IPS DF 19.7 (cell line): ENCODE data around the gene FARP1.
"Not testable (repeated sequence)": the region's sequence is repeated elsewhere in the genome, so short reads cannot be mapped to it uniquely, and the experiment has no call there.

Experiments used
- DNase-seq: peaks from one replicate; pipeline ENCODE4 v3.0.0-alpha.2; 2013; ENCODE audit warnings: low read depth, low spot score

The FARP1 gene

DNA sequence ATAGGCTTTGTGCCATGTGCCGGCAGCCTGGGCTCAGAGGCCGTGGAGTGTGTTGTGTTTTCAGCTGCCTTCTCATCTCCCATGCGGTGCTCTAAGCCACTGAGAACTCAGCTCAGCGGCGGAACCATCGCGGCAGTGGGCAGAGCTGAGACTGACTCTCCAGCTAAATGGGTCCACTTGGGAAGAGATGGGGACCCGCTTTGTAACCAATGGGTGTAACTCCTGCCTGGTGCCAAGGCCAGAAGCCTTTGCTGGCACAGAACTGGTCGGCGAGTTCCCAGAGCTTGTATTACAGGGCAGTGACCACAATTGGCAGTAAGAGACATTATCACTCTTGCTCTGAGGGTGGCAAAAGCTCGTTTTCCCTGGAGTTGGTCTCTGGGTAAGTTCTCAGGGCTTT, 251.0 kb downstream of the FARP1 start:
- no peak for DNase-seq

DNA sequence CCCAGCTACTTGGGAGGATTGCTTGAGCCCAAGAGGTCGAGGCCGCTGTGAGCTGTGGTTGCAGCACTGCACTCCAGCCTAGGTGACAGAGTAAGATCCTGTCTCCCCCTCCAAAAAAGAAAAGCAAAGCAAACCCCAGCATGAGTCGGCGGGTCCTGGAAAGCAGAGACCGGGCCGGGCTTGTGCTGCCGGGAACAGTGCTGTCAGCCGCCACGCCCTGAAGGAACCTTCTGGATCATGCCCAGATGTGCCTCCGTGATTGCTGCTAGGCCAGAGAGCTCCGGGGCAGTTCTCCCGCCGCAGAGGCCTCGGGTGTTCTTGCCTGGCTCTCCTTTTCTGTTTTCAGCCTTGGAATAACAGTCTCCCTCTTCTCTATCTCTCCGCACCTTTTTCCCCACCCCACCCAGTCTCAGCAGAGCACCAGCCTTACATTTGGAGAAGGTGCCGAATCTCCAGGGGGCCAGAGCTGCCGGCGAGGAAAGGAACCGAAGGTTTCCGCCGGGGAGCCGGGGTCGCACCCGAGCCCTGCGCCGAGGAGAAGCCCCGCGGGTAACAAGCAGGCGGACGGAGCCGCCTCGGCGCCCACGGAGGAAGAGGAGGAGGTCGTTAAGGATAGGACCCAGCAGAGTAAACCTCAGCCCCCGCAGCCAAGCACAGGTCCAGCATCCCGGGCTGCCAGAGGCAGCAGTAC, 252.1 kb downstream of the FARP1 start:
- no peak for DNase-seq

DNA sequence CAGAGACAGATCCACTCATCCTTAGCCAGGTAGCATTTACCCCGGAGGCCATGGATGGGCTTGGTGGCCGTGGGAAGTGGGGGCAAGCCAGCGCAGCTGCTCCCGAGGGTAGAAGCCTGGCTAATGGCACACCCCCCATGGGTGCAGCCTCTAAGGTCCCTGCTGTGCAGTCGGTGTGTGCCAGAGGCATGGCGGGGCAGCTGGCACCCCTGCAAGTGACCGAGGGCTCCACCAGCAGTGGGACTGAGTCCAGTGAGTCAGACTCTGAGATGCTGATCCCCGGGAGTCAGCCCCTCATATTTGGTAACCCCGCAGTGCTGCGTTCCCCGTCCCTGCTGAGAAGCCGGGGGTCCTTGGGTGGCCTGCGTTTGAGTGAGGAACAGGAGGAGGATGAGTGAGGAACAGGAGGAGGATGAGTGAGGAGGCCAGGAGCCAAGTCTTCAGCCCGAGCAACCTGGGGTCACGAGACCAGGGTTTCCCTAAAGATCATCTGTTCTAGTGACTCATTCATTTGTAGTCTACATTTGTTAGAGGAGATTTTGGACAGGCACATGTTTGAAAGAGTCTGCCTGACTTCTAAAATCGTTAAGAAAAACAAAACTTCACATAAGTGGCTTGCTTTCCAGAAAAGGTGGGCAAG, 253.3 kb downstream of the FARP1 start:
- no peak for DNase-seq

DNA sequence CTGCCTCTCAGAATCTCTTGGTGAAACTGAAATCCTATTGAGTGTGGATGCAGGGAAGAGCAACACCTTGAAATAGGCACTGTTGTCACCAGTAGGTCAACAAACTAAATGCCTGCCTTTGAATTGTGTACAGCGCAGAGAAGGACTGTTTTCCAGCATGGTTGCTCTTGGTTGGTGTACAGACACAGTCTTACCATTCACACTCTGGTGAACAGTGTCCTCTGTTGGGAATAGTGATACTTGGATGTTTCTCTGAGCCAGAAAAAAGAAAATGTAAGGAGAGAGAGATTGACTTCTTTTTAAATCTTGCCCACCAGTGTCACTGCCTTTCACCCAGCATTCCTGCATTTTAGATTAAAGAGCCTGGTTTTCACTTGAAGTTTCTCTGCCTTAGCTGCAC, 254.3 kb downstream of the FARP1 start:
- DNase-seq, result no peak

DNA sequence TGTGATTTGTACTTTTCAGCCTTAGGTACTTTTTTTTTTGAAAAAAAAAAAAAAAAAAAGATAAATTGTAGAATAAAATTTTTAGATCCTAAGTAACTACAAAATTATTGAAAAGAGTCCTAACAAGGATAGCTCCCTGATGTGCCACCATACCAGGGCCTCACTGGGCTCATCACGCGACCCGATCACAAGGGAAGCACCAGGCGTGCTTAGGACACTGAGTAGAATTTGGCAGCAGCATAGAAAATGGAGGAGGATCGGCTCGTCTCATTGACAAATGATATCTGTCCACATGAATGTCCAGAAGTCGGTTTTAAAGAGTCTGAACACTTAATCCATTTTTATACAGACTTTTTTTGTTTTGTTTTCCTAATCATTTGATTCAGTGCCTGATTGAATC, 255.0 kb downstream of the FARP1 start:
- no peak for DNase-seq

DNA sequence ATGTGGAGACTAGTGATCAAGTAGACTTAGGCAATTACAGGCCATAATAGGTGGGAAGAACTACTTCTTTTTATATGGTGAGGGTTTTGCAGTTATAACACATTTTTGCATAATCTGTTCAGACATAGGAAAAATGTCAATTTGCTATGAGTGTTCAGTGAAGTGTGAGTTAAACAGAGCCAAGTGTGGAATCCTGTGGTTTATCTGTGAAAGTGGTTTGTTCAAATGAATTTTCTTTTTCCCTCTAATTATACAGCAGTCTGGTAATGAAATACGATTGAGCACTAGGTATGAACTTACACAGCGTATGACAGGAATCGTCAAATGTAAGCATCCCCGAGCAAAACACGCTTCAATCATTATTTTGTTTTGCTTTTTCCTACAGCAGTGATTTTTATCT, 255.7 kb downstream of the FARP1 start:
- DNase-seq, result no peak

DNA sequence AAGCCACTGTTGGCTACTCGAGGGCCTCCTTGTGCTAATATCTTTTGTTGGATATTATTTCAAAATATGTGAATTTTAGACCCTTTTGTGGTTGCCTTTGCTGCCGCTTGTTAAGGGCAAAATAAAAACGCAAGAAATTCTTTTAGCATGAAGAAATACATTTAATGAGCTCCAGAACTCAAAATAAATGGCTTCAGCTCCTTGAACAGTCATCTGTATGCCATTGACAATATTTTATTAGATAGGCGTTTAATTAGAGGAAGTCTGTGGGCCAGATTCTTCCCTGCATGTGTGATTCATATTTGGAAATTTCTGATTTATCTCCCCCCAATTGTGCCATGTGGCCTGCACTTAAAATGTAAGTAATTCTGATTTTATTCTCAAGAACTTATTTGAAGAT, 256.9 kb downstream of the FARP1 start:
- DNase-seq, result no peak

DNA sequence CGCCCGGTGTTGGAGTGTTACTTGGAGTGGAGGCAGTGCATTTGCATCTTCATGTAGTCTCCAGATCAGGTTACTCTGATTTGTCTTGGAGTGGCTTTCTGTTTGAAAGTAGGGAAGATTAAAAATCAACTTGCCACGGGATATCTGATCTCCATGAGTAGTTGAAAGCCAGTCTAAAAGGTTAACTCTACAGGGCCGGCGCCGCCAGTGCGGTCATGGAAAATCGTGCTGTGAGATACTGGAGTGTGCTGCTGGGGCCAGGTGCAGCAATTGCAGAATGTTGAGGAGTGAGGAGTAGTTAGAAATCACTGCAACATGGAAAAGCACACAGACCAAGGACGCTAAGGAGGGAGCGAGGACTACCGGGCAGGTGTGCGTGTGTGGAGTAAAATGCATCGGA, 259.0 kb downstream of the FARP1 start:
- DNase-seq, result no peak

DNA sequence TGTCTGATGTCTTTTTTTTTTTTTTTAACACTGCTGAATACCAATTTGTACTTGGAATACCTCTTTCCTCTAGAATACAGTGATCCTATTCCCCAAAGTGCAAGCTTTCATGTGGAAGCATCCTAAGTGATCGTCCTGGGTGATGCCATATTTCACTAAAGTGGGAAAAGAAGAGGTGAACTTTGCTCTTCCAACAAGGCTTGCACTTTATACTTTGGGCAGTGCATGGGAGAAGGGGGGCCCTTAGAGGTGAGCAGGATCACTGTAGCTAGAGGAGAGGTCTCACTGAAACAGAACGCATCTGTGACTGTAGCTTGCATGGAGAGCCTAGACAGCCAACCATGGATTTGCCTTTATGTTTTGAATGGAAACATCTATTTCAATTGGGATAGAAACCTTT, 260.2 kb downstream of the FARP1 start:
- no peak for DNase-seq

DNA sequence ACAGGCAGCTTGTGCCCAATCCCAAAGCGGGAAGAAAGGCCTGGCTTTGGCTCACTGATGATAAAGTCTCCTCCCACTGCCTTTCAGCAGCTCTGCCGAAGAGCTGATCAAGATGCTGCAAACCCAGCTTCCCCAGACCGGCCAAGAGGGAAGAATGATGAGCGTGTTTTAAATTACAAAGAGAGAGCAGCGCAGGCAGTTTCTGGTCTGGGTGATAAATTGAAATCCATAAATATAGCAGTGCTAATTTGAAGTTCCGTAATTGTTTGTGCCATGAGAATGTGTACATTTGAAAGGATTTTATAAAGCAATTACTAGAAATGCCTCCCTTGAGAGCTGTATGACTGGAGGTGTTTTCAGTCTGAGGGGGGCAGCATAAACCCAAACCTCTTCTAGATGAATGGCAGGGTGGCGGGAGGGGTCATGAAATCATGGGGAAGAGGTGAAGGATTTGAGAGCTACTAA, 262.2 kb downstream of the FARP1 start:
- DNase-seq, result peak; percentile 15

DNA sequence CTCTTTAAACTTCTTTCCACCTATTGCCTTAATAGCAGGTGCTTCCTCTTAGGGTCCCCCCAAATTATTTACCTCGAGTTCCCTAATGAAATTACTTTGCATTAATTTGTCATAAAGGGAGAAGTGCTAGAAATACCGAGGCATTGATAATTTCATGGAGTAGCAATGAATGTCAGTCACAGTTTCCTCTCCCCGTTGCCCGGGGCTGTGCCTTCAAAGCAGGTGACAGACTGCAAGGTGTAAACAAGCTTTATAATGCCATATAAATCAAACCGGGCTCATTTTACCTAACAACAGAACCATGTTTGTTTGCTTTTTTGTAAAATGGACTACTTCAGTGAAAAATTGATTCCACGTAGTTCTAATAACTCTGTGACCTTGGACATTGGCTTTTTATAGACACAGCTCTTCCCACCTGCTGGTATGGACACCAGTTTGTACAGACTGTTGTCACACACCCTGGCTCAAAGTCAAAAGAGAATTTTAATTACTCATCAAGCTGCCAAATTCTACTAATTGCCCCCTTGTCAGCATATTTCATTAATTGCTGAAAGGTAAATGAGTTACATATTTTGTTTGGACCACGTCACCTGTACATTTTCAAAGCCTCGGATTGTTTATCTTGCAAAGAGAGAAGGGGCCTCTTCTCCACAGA, 262.9 kb downstream of the FARP1 start:
- no peak for DNase-seq

DNA sequence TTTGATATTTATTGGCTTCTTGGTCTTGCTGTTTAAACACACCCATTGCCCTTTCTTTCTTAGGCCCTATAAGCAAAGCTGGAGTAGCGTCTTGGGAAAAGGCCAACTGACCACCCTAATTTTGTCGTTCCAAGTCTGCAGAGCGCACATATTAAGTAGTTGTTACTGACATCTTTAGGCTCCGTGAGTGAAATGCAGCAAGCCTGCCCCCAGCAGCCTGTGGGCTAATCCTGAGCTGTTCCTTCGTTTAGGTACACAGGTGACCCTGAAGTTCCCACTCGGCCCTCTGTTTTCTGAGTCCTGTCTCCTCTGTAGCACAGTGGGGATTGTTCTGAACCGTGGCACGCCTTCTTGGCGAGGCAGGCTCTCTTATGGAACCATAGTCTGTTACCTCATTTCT, 263.5 kb downstream of the FARP1 start:
- DNase-seq, result no peak

DNA sequence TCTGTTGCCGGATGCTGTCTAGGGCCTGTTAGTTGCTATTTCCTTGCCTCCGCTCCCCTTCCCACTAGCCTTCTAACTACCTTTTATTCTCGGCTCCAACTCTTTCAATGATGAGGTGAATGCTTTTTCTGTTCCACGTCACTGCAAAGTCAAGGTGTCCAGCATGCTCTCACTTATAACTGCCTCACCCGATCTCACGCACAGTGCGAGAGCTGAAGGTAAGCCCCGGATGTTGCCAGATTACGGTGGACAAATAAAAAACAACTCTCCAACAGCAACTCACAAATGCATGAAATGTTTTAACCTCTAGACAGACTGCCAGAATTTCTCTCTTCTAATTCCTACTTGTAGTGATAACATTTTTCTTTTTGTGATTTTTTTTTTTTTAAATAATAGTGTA, 264.1 kb downstream of the FARP1 start:
- no peak for DNase-seq

DNA sequence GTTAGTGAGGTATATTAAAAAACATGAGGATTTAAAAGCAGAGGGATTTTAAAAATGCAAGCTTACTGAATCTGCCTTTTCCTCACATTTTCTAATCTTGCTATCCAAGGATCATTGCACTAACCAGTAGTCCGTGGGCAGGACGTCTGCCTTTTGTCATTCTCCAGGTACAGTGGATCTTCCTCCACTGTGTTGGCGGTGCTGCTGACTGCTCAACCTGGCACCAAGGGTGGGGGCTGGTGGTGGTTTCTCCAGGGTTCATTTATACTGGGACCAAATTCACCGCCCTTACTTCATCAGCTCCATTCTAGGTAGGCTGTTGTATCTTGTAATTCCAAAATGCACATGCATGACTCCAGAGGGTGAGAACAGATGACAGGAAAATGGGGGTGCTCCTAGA, 264.7 kb downstream of the FARP1 start:
- DNase-seq, result no peak

DNA sequence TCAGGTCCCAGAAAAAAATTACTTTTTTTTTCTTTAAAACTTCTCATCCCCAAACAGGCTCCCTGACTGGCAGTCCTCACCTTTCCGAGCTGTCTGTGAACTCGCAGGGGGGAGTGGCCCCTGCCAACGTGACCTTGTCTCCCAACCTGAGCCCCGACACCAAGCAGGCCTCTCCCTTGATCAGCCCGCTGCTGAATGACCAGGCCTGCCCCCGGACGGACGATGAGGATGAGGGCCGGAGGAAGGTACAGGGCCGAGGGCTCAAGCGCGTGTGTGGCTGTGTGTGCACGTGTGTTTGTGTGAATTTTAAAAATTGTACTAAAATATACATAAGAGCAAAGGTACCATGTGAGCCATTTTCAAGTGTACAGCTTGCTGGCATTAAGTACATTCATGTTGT, 266.4 kb downstream of the FARP1 start:
- no peak for DNase-seq

DNA sequence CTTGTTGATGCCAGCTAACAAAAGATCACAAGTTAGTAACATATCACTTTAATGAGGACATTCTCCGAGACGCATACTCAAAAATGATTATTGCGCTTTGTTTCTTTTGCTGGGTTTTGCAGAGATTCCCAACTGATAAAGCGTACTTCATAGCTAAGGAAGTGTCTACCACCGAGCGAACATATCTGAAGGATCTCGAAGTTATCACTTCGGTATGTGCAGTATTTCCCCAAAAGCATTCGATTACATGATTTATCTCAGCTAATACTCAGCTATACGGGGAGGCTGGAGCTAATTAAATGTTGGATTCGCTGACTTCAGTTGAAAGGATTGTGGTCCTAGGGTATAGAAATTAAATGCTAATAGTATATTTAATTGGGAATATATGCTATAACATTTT, 267.7 kb downstream of the FARP1 start:
- DNase-seq, result no peak

DNA sequence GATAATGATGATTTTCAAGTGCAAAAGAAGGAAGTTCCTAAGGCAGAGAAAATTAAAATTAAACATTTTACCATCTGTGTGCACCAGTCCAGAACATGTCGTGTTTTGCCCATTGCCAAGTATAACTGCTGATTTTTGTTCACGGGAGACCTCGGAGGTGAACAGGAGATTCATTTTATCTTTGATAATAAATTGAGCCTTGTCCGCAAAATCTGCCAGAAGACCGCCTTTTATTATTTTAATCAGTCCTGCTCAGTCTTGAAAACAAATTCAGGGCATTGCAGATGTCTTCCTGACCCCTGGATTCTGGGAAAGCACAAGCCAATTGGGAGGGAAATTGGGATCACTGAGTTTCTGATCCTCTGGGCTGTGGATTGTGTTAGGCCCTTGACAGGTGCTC, 268.1 kb downstream of the FARP1 start:
- DNase-seq, result no peak

DNA sequence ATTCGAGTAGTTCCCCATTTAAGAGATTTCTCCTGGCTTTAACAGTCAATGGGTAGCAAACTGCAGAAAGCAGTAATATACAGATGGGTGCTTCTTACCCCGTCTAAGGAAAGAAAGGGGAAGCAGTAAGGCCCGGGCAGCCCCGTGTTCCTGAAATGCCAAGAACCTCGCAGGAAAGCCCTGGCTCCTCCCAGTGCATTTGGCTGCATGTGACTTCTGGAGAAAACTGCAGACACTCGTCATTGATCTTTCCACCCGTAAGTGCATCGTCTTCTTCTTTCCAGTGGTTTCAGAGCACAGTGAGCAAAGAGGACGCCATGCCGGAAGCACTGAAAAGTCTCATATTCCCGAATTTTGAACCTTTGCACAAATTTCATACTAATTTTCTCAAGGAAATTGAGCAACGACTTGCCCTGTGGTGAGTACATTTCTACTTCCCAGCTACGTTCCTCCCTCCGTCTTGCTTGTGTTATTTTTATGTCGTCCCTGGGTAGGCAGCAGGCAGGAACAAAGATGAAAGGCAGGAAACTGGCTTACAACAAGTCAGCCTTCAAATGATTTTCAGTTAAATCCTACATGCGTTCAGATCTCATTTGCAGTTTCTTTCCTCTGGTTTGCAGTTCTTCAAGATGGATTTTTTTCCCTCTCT, 268.8 kb downstream of the FARP1 start:
- no peak for DNase-seq

DNA sequence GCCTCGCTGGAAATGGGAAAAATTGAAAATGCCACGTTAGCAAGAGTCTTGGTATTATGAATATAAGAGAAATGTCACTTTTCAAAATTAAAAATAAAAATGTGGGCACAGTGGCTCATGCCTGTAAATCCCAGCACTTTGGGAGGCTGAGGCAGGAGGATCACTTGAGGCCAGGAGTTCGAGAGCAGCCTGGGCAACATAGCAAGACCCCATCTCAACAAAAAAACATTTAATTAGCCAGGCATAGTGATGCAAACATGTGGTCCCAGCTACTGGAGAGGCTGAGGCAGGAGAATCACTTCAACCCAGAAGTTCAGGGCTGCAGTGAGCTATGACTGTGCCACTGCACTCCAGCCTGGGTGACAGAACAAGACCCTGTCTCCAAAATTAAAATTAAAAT, 270.4 kb downstream of the FARP1 start:
- not testable (repeated sequence) for DNase-seq

DNA sequence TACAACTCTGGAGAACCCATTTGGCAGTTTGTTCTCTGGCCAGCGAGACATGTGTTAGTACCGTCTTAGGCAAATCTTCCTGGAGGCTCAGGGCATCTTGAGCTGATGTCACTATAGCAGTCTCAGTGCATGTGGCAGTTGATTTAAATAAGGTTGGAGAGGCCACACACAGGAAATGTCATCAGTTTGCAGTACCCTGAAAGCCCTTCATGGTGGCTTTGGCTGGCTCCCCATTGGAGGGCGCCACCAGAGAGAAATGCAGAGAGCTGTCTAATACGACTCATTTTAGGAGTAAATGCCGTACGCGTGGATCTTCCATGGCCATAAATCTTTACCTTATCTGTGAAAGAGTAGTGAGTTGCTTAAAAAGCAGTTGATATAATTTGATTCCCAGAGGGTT, 270.9 kb downstream of the FARP1 start:
- DNase-seq, result no peak

DNA sequence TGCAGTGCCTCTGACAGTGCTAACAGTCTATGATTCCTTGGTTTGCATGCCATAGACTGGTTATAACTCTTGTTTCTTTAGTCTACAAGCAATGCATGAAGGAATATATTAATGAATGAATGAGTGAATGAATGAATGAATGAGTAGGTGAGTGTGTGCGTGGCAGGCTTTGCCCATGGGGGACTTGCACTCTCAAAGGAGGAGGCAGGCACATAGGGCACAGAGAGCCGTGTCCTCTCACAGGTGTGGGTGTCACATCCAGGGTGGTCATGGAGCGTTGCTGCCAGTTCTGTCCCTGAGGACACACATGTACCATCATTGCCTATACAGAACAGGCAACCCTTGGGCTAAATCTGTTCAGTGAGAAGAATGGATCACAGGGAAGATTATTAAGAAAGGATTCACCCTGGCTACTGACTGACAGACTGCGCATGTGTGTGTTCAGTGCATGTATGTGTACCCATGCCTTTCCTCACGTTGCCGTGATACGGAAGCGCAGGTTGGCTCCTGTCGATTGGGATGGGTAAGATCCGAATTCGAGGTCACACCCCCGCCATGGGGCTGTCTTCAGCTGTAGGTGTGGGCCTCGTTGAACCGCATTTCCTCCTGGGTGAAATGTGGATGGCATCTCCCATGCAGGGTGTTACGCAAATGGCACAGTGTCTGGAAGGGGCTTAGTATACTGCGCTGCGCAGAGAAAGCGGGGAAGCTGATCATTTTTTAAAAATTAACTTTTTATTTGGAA, 272.6 kb downstream of the FARP1 start:
- no peak for DNase-seq

DNA sequence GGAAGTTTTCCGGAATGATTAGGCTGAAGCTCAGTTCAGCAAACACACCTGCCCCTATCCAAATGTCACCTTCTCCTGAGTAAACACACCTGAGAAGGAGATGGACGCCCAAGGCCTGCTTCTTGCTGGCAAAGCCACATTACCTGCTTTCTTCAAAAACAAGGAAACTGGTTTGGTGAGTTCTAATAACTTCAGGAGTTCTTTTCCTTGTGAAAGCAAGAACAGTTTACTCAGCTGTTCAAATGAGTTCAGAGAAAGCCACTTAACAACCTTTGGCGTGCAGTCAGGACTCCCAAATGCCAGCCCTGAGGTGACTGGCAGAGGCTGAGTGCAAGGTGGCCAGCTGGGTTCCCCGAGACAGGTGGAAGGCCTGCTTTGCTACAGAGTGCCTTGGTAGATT, 273.5 kb downstream of the FARP1 start:
- DNase-seq, result no peak
